Activated CD8-positive, alpha-beta memory T cell treated with anti-CD3 and anti-CD28 coated beads, Interleukin-2, amount 50 U/mL, for 48 hours (primary cell): ENCODE measurements around the gene WDR48.
A peak's percentile ranks its signal among the peaks of the same experiment; 100 is the strongest.

Experiments used
- DNase-seq: peaks from one replicate; pipeline ENCODE4 v3.0.0-alpha.2; 2020

WDR48 gene

DNA sequence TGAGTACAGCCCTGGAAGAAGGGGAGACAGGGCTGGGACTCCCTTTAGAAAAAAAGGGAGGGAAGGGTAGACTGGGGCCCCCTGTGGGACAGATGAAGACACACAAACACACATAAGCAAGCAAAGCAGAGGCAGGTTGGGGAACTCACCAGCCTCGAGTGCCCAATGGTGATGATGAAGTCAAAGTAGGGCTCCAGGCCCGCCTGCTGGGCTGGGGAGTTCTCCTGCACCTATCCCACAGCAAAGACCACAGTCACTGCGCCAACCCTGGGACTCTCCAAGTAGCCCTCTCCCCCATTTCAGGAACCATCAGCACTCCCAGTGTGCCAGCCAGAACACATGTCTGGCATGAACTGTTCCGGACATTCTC, 51.5 kb downstream of the WDR48 start:
- peak; percentile 49 for DNase-seq

DNA sequence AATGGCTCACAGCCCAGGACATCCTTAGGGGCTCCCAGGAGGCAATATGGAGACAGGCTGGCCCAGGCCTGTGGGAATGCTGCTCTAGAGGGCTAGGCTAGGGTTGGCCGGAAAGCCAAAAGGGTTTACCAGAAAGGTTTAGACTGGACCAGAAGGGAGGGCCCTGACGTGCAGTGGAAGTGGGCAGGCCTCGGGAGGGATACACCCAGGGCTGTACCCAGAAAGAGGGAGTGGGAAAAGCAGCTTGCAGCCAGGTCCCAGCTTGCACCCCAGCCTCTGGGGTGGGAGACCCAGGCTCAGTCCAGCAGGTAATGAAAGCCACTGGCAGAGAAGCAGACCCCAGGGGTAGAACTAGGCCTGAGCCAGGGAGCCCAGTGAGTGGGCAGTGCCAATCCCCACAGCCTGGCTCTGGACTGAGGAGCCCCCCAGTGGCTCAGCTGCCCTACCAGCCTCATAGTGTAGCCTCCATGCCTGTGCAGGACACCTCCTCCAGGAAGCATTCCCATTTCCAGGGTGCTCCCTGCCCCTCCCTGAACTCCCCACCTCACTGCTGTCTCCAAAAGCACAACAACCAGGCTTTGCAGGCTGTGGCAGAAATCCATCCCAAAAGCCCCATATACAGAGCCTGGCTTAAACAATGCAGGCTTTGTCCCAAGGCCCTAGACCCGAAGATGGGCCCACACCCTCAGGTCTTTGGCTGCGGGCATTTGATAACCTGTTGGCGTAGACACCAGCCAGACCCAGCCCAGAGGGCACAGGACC, 52.2 kb downstream of the WDR48 start:
- DNase-seq: peak; percentile 48

DNA sequence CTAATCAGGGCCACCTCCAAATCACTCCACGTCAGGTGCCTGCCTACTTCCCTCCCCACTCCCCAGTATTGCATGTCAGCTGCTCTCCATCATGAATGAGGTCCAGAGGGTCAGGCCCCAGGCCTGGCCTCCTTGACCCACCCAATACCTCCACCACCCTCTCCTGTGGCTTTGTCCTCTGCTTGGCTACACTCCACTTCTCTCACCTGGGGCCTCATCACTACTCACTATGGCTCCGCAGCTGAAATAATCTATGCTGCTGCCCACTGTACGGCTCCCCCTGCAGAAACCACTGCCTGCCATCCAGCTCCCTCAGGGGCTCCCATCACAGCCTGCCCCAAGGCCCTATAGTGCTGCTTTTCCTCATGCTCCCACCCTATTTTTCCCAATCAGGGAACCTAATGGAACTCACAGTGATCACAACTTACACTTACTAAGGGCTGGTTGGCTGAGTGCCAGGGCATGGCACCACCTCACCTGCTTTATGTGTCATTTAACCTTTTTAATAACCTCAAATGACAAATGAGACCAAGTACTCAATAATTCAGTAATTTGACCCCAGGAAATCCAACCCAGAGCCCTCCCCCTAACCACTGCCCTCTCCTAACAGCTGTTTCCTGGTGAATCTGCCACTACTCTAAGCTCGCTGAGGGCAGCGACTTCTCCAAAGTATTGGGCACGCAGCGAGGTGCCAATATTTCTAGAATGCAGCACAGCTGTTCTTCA, 53.3 kb downstream of the WDR48 start:
- DNase-seq: peak; percentile 51

DNA sequence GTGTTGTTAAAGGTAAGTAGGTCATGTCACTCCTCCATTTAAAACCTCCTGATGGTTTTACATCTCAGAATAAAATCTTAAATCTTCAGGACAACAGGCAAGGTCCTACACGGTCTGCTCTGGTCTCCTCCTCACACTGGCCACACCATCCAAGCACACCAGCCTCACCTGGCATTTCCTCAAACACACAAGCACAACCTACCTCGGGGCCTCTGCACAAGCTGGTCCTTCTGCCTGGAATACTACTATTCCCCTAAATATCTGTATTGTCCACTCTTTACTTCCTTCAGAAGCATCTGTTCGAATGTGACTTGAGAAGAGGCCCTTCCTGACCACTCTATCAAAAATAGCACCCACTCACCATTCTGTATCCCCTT, 53.9 kb downstream of the WDR48 start:
- DNase-seq: peak; percentile 40

DNA sequence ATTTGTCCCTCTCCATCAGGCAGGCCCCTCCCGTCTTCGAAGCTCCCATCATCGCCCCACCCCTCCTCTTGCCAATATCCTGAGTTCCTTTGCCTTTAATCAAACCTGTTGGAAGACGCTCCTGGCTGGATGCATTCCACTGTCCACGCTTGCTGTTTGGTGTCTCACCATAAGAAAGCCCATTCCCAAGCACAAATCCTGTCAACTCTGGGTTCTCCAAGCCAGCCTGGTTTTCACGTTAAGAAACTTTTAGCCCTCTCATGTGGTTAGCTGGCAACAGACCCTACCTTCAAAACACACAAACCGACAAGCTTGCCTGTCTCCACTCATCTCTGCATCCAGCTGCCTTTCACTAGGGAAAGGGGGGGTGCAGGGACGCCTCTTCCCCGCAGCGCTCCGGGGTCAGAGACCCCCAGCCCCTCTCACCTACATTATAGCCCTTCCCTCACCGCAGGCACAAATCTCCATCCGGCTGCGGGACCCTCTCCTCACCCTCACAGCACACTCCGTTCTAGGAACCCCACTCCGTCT, 54.5 kb downstream of the WDR48 start:
- DNase-seq: peak; percentile 51

DNA sequence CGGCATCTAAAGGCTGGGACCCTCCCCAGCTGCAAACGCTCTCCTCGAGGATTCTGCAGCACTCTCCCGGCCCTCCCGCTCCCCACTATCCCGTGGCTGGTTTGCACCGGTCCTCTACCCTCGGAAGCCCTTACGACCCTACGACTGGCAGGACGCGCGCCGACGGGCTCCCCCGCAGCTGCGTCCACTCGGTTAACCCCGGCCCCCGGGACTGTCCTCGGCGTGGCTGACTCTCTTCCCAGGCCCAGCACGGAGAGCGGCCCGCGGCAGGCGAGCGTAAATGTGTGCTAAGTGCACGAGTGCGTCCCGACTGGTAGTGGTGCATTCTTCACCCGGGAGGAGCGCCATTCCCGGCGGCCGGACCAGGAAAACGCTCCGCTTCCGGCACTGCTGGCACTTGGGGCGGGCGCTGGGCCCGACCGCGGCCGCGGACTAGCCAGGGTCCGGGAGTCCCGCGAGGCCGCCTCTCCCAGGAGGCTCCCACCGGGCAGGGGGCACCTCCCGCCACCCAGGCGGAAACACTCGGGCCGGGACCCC, 55.1 kb downstream of the WDR48 start:
- DNase-seq: peak; percentile 76

DNA sequence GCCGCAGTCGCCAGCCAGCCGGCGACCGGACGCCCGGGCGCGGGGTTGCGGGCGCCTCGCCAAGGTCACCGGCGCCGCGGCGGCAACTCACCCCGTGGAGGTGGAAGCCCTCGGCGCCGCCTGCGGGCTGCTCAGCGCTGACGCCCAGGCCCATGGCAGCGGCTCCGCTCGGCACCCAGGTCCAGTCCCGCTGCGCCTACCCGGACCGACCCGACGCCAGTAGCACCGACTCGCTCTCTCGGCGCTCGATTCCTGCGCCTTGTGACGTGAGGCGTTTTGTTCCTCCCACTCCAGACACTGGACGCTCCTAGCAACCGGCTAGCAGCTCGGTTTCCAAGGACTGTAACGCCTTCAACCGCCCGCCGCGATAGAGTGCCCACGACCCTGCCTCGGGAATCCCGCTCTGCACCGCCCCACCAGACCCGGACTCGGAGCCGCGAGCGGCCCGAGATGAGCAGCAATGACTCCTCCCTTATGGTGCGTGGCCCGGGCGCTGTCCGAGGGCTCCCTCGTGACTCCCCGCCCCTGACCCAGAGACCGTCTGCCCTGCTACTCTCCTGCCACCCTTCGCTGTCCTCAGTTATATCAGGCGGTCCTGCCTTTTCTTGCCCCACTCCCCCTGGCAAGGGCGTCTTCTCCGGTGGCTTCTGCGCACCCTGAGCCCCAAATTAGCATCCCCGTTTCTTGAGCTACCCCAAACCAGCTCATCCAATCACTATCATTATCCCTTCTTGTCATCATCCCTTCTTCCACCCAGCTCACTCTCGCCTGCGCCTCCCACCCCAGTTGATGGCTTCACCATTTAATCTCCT, 55.8 kb downstream of the WDR48 start, which contains the start of the genes GORASP1 and TTC21A:
Gene GORASP1, minus strand, starts transcription at position 240 of the 812 bp plus-strand sequence. Its CDS starts 86 bp downstream, at position 154.
Gene TTC21A, plus strand, starts transcription at position 293 of the 812 bp plus-strand sequence. Its CDS starts 158 bp downstream, at position 451.
- no peak for DNase-seq

DNA sequence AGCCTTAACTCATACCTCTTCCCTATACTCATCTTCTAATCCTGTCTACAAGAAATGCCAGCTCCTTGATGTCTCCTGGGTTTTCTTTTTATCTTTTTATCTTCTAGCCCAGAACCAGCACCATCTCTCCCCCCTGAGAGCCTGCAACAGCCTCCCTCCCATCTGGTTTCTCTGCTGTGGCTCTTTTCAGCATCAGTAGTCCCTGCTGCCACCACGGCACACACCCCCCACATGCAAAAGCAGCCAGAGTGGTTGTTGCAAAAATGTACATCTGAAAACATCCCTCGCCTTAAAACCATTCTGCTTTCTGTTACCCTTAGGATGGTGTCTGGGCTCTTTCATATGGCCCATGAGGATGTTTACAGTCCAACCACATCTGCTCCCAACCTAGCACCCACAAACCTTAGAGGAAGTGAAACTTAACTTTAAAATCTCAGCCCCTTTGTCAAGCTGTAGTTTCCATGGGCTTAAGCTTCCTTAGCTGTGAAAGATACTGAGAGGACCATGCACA, 56.4 kb downstream of the WDR48 start:
- peak; percentile 48 for DNase-seq

DNA sequence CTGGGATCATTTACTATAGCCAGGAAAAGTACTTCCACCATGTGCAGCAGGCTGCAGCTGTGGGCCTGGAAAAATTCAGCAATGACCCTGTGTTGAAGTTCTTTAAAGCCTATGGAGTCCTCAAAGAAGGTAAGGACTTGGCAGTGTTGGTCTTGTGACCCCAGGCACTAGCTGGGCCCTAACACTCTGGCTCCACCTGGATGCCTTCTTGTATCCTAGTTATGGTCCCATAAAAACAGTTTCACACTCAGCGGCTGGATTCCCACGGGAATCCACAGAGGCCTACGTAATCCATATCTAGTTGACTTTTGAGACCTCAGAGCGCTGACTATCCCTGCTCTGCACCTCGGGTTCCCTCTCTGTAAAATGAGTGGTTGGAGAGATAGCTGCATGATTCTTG, 57.3 kb downstream of the WDR48 start:
- DNase-seq: peak; percentile 44

DNA sequence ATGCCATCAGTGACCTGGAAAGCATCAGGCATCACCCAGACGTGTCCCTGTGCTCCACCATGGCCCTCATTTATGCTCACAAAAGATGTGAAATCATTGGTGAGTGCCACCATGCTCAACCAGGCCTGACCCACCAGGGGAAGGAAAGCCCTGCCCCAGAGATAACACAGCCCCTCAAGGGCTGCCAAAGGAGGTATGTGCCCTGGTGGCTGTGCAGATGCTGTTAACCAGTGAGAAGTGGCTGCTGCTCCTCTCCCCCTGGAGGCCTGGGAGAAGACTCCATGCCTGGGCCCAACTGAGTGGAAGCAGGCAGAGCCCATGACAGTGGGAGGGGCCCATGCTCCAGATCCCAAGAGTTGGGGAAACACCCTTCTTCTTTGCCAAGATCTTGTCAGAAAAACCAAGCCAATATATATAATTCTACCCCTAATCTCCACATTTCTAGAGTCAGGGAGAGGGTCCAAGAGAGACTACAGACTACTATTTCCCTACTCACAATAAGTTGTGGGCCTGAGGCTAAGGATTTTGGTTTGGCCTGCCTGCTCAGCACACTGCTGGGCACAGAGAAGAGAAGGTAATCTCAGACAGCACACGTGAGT, 58.3 kb downstream of the WDR48 start:
- DNase-seq: peak; percentile 37

DNA sequence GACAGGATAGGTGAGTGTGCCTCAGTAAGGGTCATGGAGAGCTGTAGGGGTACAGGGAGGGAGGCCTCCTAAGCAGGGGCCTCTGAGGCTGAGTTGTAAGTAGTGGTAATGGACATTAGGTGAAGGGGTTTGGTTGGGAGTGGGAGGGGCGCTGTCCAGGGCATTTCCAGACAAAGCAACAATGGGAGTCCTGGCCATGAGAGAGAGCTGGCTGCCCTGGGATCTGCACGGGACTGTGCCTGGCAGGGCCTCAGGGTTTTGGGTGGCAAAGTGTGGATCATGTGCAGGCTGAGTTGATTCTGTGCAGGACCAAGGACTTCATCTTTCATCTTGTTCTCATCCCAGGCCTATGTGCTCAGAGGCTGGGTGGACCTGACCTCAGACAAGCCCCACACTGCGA, 60.3 kb downstream of the WDR48 start:
- peak; percentile 29 for DNase-seq

DNA sequence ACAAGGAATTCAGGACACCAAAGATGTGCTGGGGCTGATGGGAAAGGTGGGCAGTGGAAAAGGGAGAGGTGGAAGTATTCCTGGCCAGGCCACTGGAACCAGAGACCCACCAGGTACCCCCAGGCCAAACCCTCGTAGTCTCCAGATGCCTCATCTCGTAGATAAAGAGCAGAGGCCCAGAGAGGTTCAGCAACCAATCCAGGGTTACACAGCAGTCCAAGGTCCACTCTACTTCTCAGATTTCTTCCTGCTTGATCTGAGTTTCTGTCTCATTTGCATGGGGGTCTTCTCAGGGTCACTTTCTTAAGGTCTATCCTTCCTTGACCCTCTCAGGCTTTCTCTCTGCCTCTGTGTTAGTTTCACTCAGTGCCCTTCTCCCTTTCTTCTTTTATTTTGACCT, 60.7 kb downstream of the WDR48 start:
- no peak for DNase-seq

DNA sequence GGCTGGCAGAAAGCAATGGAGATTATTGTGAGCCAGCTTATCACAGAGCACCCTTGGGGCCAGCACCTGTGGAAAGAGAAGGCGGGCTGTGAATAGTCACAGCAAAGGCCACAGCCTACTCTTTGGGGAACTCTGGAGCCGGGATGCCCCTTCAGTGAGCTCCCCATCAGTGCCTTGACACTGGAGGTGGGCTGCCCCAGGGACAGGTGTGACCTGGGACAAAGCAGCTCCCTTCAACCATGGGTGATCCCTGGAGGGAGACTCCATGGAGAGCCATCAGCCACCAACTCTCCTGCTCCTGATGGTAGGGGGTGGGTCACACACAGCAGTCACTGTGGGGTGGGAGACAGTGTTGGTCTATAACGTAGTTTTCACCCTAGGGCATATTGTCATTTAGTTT, 61.5 kb downstream of the WDR48 start:
- peak; percentile 39 for DNase-seq

DNA sequence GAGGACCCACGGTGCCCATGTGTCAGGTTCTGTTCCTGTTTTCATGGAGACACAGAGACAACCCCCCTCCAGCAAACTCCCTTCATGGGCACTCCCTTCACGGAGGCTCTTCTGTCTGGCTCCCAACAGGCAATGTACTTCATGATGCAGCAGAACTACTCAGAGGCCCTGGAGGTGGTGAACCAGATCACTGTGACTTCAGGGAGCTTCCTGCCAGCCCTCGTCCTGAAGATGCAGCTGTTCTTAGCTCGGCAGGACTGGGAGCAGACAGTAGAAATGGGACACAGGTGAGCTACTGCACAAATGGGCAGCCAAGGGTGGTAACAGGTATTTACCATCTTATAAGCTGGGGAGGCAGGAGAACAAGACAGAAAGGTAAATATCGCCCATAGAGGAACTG, 62.6 kb downstream of the WDR48 start:
- peak; percentile 41 for DNase-seq

DNA sequence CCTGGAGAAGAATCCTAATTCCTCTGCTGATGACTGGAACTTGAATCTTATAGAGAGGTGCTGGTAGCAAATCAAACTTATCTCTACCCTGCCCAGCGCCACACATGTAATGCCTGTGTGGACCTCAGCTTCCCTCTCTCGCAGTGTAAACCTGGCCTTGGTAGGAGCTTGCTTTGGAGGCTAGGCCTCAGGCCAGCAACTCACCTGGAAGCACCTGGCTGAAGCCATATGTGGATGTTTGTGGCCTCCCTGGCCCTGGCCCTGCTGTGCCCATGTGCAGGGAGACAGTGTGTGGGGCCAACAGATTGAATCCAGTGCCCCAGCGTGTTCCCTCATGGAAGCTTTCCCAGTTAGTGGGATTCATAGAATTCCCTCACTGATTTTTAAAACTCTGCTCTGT, 64.1 kb downstream of the WDR48 start:
- no peak for DNase-seq

DNA sequence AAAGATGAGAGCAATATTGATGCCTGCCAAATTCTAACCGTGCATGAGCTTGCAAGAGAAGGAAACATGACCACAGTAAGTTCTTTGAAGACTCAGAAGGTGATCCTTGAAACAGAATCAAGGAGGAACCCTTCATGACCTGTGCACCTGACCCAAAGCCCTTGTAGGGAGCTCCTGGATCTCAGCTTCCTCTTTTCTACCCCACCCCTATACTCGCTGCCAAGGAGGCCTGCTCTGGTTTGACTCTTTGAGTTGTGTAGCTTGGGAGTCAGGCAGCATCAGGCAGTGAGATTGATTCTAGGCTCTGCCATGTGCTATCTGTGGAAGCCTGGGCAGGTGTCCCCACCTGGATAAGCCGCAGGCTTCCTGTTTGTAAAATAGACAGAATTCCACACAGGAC, 66.3 kb downstream of the WDR48 start:
- DNase-seq: no peak

DNA sequence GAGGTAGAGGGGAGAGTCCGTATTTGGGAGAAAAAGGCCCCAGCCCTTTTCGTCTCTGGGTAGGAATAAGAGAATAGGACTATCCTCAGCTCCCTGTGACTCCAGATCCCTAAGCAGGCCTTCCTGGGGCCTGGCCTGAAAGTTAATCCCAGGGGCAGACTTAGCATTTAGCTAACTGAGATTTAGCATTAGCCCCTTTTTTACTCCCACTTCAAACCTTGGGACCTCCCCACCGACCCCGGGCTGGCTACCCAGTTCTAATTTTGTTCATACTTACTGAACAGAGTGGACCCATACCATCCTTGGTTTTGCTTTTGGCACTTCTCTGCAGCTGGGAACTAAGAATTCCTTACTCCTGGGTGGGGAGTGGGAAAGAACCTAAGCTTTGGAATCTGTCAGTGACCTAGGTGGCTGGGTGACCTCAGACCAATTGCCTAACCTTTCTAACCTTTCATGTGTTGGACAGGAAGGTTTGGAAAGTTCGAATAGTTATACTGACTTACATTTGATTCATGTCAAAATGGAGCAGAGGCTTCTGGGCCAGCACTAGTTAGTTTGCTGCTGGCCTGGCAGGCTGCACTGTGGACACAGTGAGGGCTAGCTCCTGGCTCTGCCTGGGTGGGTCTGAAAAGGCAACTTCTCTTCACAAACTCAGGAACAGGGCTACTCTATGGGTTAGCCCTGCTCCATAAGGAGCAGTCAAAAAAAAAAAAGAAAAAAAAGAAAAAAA, 67.3 kb downstream of the WDR48 start:
- no peak for DNase-seq

DNA sequence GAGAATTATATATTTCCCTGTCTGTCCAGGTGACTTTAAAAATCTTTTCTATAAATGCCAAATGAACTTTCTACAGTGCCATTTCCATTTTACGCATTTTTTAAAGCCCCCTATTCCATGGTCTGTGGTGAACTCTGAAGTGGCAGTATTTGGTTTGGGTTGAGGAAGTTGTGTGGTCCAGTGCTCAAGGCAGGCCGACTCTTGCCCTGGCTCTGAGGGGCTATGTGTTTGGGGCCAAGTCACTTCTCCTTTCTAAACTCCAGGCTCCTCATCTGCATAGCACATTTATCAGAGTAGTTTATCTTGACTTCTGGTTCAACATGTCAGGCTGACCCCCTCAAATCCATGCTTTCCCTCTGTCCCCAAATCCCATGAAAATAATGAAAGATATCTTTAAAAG, 69.8 kb downstream of the WDR48 start:
- no peak for DNase-seq

DNA sequence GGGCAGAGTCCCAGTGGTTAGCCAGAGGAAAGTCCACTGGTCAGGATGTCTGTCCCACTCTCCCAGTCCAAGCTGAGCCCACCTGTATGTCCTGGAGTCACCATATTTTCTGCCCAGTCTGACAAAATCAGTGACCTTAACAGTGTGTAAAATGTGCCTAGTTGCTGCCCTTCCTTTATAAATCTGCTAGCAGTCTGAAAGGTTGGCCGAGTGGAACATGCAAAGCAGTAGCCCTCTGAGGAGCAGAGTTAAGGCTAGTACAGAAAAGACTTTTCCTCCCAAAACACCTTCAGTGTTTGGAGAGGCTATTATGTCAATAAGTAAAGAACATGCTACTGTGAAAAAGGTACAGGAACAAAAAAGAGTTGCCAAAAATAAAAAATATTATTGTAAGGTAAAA, 71.0 kb downstream of the WDR48 start:
- DNase-seq: no peak

DNA sequence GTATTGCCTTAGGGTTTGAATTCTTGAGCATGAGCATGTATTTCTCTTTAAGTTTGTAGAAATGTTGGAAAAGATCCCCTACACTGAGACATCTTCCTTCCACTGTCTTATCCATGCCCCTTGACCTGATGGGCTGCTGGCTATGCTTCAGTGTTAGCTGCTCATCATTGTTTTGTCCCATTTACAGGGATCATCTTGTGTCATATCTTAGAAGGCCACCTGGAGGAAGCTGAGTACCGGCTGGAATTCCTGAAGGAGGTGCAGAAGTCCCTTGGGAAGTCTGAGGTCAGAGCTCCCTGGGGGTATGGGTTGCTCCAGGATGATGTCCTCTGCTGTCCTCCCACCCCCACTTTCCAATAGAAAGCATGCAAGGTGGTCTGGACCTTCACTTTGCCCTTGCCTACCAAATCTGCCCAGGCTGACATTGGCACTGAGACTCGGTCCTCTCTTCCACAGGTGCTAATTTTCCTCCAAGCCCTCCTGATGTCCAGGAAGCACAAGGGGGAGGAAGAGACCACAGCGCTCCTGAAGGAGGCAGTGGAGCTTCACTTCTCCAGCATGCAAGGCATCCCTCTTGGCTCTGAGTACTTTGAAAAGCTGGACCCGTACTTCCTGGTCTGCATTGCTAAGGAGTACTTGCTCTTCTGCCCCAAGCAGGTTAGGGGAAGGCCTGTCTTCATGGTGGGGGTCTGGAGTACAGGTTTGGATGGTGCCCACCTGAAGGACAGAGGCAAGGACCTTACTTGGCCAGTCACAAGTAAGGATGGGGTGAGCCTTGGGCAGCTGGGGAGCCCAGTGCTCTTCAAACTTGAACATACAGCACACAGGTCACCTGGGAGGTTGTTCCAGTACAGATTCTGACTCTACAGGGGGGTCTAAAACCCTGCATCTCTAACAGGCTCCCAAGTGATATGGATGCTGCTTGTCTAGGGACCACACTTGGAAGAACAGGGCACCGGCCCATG, 73.3 kb downstream of the WDR48 start:
- DNase-seq: no peak
